Measurements from ENCODE around the gene OR6J1. TPM values are rescaled to one million over a fixed set of nuclear protein-coding genes. Genes with fewer than 3 reads are reported as not detected.

Gene OR6J1
- total and polyA plus RNA-seq, 2 of the 13 experiments (the other 11 are each of a cell fraction or from before 2014, with no cell fraction given) = not detected

- no peak for TF ChIP-seq ZFX (CRISPR knock-in tag; IDR thresholded peaks at IDR 0.05; ENCODE audit: low read depth)
- TF ChIP-seq BCL3 (CRISPR knock-in tag; IDR thresholded peaks at IDR 0.05) = no peak
- TF ChIP-seq ZFP36L1 (CRISPR knock-in tag; IDR thresholded peaks at IDR 0.05) = no peak
- TF ChIP-seq ZNF75D (CRISPR knock-in tag; IDR thresholded peaks at IDR 0.05; ENCODE audit: borderline replicate concordance) = no peak
- TF ChIP-seq ZMYM4 (CRISPR knock-in tag; IDR thresholded peaks at IDR 0.05) = no peak
- TF ChIP-seq TSC22D2 (CRISPR knock-in tag; IDR thresholded peaks at IDR 0.05; ENCODE audit: borderline replicate concordance) = no peak
- TF ChIP-seq CERS6 (CRISPR knock-in tag; IDR thresholded peaks at IDR 0.05) = peak; percentile 45; the same call in 1 of the 2 replicates
- no peak for TF ChIP-seq ZMYM3 (CRISPR knock-in tag; IDR thresholded peaks at IDR 0.05)
- TF ChIP-seq HOXA5 (CRISPR knock-in tag; IDR thresholded peaks at IDR 0.05) = no peak; the same call in 1 of the 2 replicates
- no peak for TF ChIP-seq ZNF550 (CRISPR knock-in tag; IDR thresholded peaks at IDR 0.05; ENCODE audit: borderline replicate concordance)
- no peak; the same call in 1 of the 2 replicates for TF ChIP-seq ZNF101 (CRISPR knock-in tag; IDR thresholded peaks at IDR 0.05; ENCODE audit: borderline replicate concordance, low read depth)
- TF ChIP-seq ZFP91 (CRISPR knock-in tag; IDR thresholded peaks at IDR 0.05; ENCODE audit: borderline replicate concordance) = no peak
- no peak for TF ChIP-seq ZBTB46 (CRISPR knock-in tag; IDR thresholded peaks at IDR 0.05; ENCODE audit: borderline replicate concordance)
- no peak for TF ChIP-seq ZNF788 (CRISPR knock-in tag; IDR thresholded peaks at IDR 0.05; ENCODE audit: borderline replicate concordance)
- no peak; the same call in 1 of the 2 replicates for TF ChIP-seq ZNF296 (CRISPR knock-in tag; conservative IDR thresholded peaks at IDR 0.05)
- no peak for TF ChIP-seq ZNF7 (CRISPR knock-in tag; IDR thresholded peaks at IDR 0.05)
- no peak for TF ChIP-seq ZNF670 (CRISPR knock-in tag; IDR thresholded peaks at IDR 0.05; ENCODE audit: borderline replicate concordance)
- no peak for TF ChIP-seq KLF11 (CRISPR knock-in tag; IDR thresholded peaks at IDR 0.05)
- TF ChIP-seq ZNF274 (CRISPR knock-in tag; IDR thresholded peaks at IDR 0.05) = no peak
- TF ChIP-seq AGO2 (optimal IDR thresholded peaks at IDR 0.05; ENCODE audit: low read depth, low read length) = peak; percentile 14
- no peak for TF ChIP-seq RFX1 (IDR thresholded peaks at IDR 0.05)
- TF ChIP-seq ZIK1 (CRISPR knock-in tag; IDR thresholded peaks at IDR 0.05; ENCODE audit: borderline replicate concordance, low read depth) = no peak
These were observed 55.5 kb downstream of the OR6J1 start (continued) for GRCh38 chr14:22588526-22589095.
